ENCODE results near the gene SCGB2A2. TPM values are rescaled to one million over a fixed set of nuclear protein-coding genes. Genes with fewer than 3 reads are reported as not detected.

Gene SCGB2A2
- total and polyA plus RNA-seq, 9 of the 15 experiments (the other 6 are each of a cell fraction or from before 2014, with no cell fraction given): not detected

GRCh38 chr11:62307950-62308349 lies 38.0 kb downstream of the SCGB2A2 start:
- in situ Hi-C loops (cut with MboI) (no loop called here), intact Hi-C loops (cut with micrococcal nuclease) (no loop called here)
- Histone ChIP-seq H3K9me1 (ENCODE audit: control insufficient read depth, insufficient read depth, low read length) (no peaks in the 10 kb centered on the region), H3K79me2 (ENCODE audit: control insufficient read depth, insufficient read depth, low read length) (no peaks in the 10 kb centered on the region), H2AFZ (ENCODE audit: low read depth, low read length) (no peak overlapping the region), H3K27ac (ENCODE audit: extremely low read depth, low read depth, low read length) (no peak overlapping the region), H3K4me1 (replicated peaks in 1 of 2; ENCODE audit: control insufficient read depth in 2 of 2, insufficient read depth in 2 of 2, low read length in 2 of 2) (peaks cover 0 to 4% of the 10 kb centered on the region in 2 experiments; a peak in 1 of 5 replicates), H4K20me1 (replicated peaks; ENCODE audit: control insufficient read depth, insufficient read depth, low read length) (no peaks in the 10 kb centered on the region), H3K4me2 (ENCODE audit: insufficient read depth, low read length) (no peak overlapping the region), H3K27me3 (ENCODE audit: control insufficient read depth in 2 of 2, insufficient read depth in 2 of 2, low read length in 2 of 2) (peaks cover 7 to 8% of the 10 kb centered on the region in 2 experiments; a peak in 2 of 5 replicates), H3K9me3 (replicated peaks; ENCODE audit: control insufficient read depth, insufficient read depth, low read depth, low read length) (no peaks in the 10 kb centered on the region), H3K36me3 (ENCODE audit: control insufficient read depth, insufficient read depth, low read length) (no peaks in the 10 kb centered on the region), H3K9ac (ENCODE audit: insufficient read depth in 1 of 2, low read depth in 2 of 2, low read length in 2 of 2) (no peak overlapping the region), H3K4me3 (no peak overlapping the region)
- DNase-seq (ENCODE audit: extremely low read depth in 1 of 4, low spot score in 3 of 4): no peak
- POLR2A ChIA-PET: no interaction called here
- CTCF ChIA-PET (ENCODE audit: low intra/inter-chr PET ratio): no interaction called here
- BruUV-seq (replicated peaks): no TSS peak
- ATAC-seq: no peak
- no peak for FAIRE-seq
- peak; percentile 98 for TF ChIP-seq ZNF507 (tag; conservative IDR thresholded peaks at IDR 0.05)
- no peak for TF ChIP-seq KAT7 (CRISPR knock-in tag; IDR thresholded peaks at IDR 0.05; ENCODE audit: borderline replicate concordance)

- ATAC-seq: no peak
- no peak overlapping the region for H3K9ac ChIP-seq (ENCODE audit: insufficient read depth in 1 of 2, low read depth in 2 of 2, low read length in 2 of 2)
- H3K4me1 ChIP-seq (replicated peaks in 1 of 2; ENCODE audit: control insufficient read depth in 2 of 2, insufficient read depth in 2 of 2, low read length in 2 of 2): peaks cover 0 to 4% of the 10 kb centered on the region in 2 experiments; a peak in 1 of 5 replicates
- H3K9me1 ChIP-seq (ENCODE audit: control insufficient read depth, insufficient read depth, low read length): no peaks in the 10 kb centered on the region
- no peak for DNase-seq (ENCODE audit: extremely low read depth in 1 of 4, low spot score in 3 of 4)
- ChIA-PET CTCF (ENCODE audit: low intra/inter-chr PET ratio) (interaction anchor here (0.9 to 1.5 kb wide), 2 partner anchors 67 to 408 kb away, joined by 3 to 4 read pairs; no protein-coding TSS in a partner anchor), POLR2A (no interaction called here)
- no peaks in the 10 kb centered on the region for H3K9me3 ChIP-seq (replicated peaks; ENCODE audit: control insufficient read depth, insufficient read depth, low read depth, low read length)
- H3K27me3 ChIP-seq (ENCODE audit: control insufficient read depth in 2 of 2, insufficient read depth in 2 of 2, low read length in 2 of 2): peaks cover 7 to 18% of the 10 kb centered on the region in 2 experiments; a peak in 3 of 5 replicates
- WGBS (ENCODE audit: insufficient coverage, low coverage, missing lambda C conversion rate): 2% methylated on average over 7 of the region's 7 CpGs
- no peak for FAIRE-seq
- H4K20me1 ChIP-seq (replicated peaks; ENCODE audit: control insufficient read depth, insufficient read depth, low read length): no peaks in the 10 kb centered on the region
- no peaks in the 10 kb centered on the region for H3K36me3 ChIP-seq (ENCODE audit: control insufficient read depth, insufficient read depth, low read length)
- no peak overlapping the region for H2AFZ ChIP-seq (ENCODE audit: low read depth, low read length)
- in situ Hi-C loops (cut with MboI): loop anchor here (10.0 kb wide), 1 partner anchor 95 kb away; no protein-coding TSS in a partner anchor
- H3K27ac ChIP-seq (ENCODE audit: extremely low read depth, low read depth, low read length): no peak overlapping the region
- H3K4me3 ChIP-seq: no peak overlapping the region
- no TSS peak for BruUV-seq (replicated peaks)
- H3K4me2 ChIP-seq (ENCODE audit: insufficient read depth, low read length): no peak overlapping the region
- H3K79me2 ChIP-seq (ENCODE audit: control insufficient read depth, insufficient read depth, low read length): no peaks in the 10 kb centered on the region
- intact Hi-C loops (cut with micrococcal nuclease): loop anchor here (2.0 to 5.0 kb wide), 3 partner anchors 78 to 139 kb away; no protein-coding TSS in a partner anchor
- TF ChIP-seq MECOM (CRISPR knock-in tag; IDR thresholded peaks at IDR 0.05): no peak
- TF ChIP-seq TCF15 (CRISPR knock-in tag; IDR thresholded peaks at IDR 0.05): no peak
- no peak for TF ChIP-seq ZKSCAN8 (CRISPR knock-in tag; IDR thresholded peaks at IDR 0.05)
- no peak for TF ChIP-seq YY1 (IDR thresholded peaks at IDR 0.05; ENCODE audit: borderline replicate concordance in 1 of 3, control insufficient read depth in 1 of 3, extremely low read depth in 1 of 3, insufficient read depth in 3 of 3, insufficient read length in 1 of 3, insufficient replicate concordance in 2 of 3, low read depth in 1 of 3, low read length in 2 of 3)
- TF ChIP-seq FOXP1 (CRISPR knock-in tag; IDR thresholded peaks at IDR 0.05): no peak
- no peak for TF ChIP-seq TEAD4 (IDR thresholded peaks at IDR 0.05; ENCODE audit: low read length)
- TF ChIP-seq TEAD4 (CRISPR knock-in tag; IDR thresholded peaks at IDR 0.05; ENCODE audit: borderline replicate concordance): no peak
- no peak for TF ChIP-seq PKNOX1 (IDR thresholded peaks at IDR 0.05)
- TF ChIP-seq CTBP1 (IDR thresholded peaks at IDR 0.05; ENCODE audit: borderline replicate concordance): no peak
- no peak for TF ChIP-seq NFYB (IDR thresholded peaks at IDR 0.05; ENCODE audit: extremely low read depth, insufficient read length)
- no peak for TF ChIP-seq TCFL5 (CRISPR knock-in tag; conservative IDR thresholded peaks at IDR 0.05)
- TF ChIP-seq POLR2AphosphoS5 (IDR thresholded peaks at IDR 0.05; ENCODE audit: control insufficient read depth, insufficient read depth, low read depth, low read length): no peak
- TF ChIP-seq ZNF224 (CRISPR knock-in tag; IDR thresholded peaks at IDR 0.05): no peak
These were observed 40.0 kb downstream of the SCGB2A2 start for GRCh38 chr11:62309991-62310390.

Measured in K562 (cell line).